ENCODE data around the gene C11orf42.
A peak's percentile ranks its signal among the peaks of the same experiment; 100 is the strongest.
"Not testable (repeated sequence)": the region's sequence is repeated elsewhere in the genome, so short reads cannot be mapped to it uniquely, and the experiment has no call there.

Gene C11orf42

DNA sequence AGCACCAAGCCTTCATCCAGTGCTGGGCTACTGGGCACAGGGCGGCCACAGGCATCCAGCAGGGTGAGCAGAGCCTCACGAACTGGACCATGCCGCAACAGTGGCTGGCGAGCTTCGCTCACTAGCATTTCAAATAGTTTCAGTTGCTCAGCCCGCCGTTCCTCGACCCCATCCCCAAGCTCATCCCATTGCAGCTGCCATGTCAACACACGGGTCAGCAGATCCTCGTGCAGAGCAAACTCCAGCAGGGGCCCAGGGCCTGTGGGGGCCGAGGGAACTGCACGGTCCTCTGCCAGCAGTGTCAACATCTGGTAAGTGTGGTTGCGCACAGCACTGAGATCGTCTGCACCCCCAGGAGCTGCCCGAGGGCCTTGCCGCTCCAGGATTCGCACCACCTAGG is 18.5 kb downstream of the C11orf42 start:
- no peak for DNase-seq

DNA sequence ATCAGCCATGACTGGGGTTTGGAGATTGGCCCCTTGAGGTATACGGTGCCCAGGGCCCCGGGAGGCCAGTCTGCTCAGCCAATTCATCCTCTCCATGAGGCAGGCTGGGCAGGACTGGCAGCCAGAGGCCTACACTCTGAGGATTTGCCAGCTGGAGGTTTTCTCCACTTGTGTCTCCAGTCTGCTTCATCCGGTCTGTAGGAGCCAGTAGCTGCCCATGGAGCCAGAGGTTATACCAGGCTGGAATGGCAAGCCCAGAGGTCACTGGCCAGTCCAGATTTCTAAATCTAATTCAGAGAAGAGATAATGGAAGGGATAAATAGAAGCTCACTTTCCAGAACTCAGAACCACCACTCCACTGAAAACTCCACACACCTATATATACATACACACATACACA is 19.1 kb downstream of the C11orf42 start:
- DNase-seq: no peak

DNA sequence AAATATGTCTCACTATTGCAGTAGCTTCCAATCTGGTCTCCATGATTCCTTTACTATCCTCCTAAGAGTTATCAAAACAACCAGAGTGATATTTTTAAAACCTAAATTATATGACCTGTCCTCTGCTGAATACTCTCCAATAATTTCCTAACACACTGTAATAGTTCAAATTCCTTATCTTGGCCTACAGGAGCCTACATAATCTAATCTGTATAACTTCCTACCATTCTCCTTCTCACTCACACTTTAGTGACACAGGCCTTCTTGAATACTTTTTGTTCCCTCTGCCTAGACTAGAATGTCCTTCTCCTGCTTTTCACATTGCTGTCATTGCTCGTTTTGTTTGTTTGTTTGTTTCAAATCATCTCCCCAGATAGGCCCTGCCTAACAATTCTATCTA is 19.7 kb downstream of the C11orf42 start:
- DNase-seq: no peak

DNA sequence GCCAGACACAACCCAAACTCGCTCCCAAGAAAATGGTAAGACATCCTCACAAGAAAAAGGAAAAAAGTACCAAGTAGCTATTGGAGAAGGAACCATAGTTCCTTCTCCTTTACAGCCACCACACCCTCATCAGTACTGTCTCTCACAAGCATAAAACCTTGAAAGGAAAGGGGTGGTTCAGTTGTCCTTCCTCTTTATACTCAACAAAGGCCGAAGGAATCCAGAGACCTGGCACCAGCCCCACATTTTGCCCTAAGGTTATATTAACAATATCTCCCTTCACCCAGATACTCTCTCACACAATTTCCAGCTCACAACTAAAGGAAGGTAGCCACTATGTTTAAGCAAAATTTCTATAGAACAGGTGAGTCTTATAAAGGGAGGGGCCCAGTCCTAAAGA is 20.5 kb downstream of the C11orf42 start:
- DNase-seq: no peak

DNA sequence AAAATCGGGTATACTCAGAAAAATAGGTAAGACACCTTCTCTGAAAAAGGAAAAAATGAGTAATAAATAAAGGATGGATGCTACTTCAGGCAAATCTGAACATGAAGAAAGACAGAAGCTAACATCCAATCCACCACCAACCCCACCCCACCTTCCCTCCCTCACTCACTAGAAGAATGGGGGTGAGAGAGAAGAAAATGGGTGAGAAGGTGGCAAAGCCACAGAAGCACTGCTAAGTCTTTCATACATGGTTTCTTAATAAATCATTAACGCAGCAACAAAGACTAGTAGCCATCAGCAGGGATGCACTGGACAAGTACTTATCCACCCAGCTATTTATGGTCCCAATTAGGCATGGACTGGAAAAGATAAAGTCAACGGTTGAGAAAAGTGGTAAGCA is 23.2 kb downstream of the C11orf42 start:
- DNase-seq: no peak

DNA sequence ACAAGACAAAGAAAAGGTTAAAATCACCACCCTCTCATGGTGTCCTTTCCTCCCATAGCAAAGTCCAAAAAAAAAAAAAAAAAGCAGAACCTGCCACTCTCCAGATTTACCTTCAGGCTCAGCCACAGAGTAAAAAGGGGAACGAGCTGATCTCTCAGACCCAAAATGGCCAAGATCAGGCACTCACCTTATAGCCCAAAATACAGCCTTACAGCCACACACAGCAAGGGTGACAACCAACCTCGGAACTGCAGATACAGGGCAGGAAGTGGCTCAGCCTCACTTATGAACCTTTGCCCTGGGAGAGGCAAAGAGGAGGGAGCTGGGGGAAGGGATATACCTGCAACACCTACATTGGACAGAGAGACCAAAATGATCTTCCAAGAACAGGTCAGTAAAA is 24.6 kb downstream of the C11orf42 start:
- peak in 1 of 5 donors; percentile 11 for DNase-seq

DNA sequence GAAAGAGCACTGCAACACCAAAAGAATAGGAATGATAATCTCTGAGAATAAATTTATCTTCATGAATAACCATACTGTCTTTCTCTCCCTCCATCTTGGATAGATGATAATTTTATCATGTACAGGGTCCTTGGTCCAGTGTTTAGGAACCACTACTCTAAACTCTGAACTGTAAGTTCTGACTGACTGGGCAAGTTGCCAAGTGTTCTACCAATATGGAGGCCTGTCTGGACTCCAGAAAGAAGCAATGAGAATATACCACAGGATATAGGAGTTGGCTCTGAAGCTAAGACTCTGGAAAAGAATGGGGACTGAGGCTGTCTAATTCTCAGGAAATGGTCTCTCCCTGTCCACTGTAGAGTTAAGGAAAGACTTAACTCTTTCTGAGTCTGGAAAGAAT is 27.5 kb downstream of the C11orf42 start:
- DNase-seq: no peak

DNA sequence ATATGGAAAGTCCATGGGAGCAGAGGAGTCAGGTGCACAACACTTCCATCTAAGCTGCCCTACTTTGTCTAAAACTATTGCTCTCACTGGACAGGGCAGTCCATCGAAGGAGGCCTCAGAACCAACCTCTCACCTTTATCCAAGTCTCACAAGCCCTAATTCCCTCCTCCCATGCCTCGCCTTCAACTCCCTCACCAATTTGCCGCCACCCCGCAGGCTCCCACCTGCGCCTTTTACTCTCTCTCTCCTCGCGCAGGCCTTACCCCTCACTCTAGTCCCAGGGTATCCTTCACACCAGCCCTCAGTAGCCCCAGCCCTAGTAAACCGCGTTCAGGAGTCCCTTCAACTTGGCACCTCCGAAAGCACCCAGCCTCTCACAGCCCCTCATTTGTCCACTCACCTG is 28.6 kb downstream of the C11orf42 start:
- DNase-seq: no peak

DNA sequence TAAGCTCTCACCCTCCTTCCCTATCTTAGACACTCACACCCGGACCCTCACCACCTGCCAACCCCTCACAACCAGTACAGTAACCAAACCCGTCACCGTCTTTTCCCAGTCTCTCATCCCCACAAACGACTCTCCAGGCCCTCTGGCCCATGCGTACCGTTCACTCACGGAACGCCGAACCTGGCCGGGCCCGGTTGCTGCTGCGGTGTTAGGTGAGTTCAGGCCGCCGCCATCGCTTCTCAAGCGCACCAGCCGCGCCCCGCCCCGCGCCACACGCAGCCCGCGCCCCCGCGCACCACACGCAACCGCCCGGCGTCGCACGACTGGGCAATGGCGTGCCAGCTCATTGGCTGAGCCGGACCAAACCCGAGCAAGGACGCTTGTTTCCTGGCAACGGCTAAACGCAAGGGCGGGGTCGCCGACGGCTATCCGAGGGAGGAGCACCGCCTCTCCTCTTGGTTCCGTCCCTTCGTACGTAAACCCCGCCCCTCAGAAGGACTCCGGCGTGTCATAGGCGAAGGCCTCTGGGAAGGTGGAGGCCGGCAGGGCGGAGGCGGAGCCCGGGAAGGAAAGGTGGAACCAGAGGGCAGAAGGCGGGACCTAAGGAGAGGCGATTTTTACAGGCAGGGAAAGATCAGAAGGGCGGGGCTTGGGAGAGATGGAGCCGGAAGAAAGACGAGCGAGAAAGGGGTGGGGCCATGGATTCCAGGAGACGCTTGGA is 29.2 kb downstream of the C11orf42 start, which contains the start of gene FHIP1B:
TSS of gene FHIP1B (minus strand) at position 250 of the 721 bp plus-strand sequence. CDS start 10,120 bp downstream, outside the sequence.
- DNase-seq: peak; percentile 98 to 100 (median 99)

DNA sequence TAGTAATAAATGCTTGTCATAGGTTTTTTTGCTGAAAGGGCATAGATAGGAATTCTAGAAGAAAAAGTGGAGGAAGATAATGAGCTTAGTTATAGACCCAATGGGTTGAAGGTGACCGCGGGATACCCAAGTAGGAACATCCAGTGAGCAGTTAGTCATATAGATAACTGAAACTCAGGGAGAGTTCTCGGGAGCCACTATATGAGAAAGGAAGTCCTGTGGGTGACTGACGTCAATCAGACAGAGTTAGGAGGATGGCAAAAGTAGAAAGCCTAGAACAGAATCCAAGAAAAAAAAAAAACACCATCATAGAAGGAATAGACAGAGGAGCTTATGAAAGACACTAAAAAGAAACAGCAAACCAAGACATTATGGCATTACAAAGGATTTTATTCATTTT is 31.9 kb downstream of the C11orf42 start:
- no peak for DNase-seq

DNA sequence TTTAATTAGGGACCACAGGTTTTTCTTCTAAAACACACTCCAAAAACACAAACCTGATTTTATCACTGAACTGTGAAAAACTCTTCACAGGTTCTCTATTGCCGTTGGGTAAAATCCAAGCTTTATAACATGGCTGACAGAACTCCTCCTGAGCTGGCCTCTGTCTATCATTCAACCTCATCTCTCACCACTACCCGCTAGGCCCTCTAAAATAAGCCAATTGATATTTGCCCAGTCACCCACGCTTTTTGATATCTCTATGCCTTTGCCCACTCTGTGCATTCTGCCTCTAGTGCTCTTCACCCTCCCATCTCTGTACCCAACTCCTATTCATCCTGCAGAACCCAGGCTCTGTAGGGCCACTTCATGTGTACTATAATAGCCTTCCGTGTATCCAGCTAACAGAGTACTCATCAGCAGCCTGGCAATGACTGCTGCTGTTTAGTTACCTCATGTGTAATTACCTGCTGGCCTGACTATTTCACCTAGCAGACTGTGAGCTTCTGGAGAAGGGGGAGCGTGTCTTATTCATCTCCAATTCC is 32.5 kb downstream of the C11orf42 start:
- DNase-seq: no peak

DNA sequence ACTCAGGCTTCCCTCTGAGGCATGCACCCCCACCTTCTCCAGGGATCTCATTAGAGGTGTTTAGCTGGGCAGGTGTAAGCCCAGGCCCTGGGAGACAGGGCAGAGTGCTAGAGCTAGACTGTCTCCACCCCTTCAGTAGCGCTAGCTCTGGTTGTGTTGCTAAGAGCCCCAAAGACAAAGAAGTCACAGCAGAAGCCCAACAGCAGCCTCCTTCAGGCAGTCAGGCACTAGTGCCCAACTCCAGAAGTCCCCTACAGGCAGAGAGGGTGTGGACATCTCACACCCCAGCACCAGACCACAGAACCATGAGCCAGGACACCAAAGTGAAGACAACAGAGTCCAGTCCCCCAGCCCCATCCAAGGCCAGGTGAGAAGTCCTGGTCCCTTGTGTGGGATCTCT is 33.5 kb downstream of the C11orf42 start, which contains the start of gene CNGA4:
TSS of gene CNGA4 (plus strand) at position 188 of the 400 bp plus-strand sequence. CDS start at position 306, 118 bp downstream.
- DNase-seq: no peak

DNA sequence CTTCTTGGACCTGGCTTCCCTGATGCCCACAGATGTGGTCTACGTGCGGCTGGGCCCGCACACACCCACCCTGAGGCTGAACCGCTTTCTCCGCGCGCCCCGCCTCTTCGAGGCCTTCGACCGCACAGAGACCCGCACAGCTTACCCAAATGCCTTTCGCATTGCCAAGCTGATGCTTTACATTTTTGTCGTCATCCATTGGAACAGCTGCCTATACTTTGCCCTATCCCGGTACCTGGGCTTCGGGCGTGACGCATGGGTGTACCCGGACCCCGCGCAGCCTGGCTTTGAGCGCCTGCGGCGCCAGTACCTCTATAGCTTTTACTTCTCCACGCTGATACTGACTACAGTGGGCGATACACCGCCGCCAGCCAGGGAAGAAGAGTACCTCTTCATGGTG is 34.8 kb downstream of the C11orf42 start:
- no peak for DNase-seq

DNA sequence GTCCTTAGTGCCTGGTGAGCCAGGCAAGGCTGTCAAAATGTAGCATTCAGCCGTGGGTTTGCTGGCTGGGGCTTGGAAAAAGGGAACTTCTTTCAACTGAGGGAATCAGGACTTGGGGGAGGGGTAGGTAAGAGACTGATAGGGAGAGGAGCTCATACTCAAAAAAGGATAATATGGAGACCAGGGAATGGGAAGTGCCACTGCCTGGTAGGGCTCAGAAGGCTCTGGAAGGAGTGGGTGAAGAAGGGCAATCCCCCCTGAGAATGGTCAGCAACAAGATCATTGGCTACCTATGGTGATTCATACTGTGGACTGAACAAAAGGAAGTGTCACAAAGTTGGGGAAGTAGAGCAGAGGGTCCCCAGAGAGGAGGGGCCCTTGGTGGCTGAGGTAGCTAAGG is 35.4 kb downstream of the C11orf42 start:
- no peak for DNase-seq

DNA sequence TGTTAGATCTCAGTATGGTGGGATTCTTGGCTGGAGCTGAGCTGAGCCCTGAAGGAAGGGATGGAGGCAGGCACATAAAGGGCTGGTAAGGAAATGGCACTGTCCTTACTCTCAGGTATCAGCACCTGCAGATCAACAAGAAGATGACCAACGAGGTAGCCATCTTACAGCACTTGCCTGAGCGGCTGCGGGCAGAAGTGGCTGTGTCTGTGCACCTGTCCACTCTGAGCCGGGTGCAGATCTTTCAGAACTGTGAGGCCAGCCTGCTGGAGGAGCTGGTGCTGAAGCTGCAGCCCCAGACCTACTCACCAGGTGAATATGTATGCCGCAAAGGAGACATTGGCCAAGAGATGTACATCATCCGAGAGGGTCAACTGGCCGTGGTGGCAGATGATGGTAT is 36.0 kb downstream of the C11orf42 start:
- DNase-seq: no peak

DNA sequence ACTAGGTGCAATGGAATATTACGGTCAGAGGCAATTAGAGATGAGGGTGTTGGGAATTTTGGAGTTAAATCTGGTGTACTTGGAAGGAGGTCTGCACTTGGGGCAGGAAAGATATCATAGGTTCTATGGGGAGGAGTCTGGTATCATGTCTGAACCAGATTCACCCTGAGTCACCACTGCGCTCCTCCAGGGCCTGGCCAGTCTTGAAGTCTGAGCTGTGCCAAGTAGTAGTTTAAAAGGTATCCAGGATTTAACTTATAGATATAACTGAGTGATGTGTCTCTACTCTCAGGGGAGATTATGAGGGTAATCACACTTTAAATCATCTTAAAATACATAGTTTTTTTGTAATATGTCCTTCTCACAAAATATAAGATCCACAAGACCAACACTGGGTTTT is 40.2 kb downstream of the C11orf42 start:
- DNase-seq: no peak

DNA sequence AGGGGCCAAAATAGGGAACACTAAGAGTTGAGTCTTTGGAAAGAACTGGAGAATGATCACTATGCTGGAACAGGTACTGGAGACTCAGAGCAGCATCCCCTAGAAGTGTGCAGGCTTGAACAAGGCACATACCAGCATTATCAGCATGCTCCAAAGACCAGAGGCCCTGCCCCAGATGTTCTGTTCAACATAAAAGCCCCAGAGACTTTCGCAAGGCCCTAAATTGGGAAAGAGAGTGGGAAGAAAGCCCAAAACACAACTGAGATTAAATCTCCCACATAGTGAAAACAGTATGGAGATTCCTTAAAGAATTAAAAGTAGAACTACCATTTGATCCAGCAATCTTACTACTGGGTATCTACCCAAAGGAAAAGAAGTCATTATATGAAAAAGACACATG is 42.9 kb downstream of the C11orf42 start:
- no peak for DNase-seq

DNA sequence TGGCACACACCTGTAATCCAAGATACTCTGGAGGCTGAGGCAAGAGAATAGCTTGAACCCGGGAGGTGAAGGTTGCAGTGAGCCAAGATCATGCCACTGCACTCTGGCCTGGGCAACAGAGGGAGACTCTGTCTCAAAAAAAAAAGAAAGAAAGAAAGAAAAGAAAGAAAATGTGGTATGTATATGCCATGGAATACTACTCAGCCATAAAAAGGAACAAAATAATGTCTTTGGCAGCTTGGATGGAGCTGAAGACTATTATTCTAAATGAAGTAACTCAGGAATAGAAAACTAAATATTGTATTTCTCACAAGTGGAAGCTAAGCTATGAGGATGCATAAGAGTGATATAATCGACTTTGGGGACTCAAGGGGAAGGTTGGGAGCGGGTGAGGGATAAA is 43.5 kb downstream of the C11orf42 start:
- DNase-seq: not testable (repeated sequence)

DNA sequence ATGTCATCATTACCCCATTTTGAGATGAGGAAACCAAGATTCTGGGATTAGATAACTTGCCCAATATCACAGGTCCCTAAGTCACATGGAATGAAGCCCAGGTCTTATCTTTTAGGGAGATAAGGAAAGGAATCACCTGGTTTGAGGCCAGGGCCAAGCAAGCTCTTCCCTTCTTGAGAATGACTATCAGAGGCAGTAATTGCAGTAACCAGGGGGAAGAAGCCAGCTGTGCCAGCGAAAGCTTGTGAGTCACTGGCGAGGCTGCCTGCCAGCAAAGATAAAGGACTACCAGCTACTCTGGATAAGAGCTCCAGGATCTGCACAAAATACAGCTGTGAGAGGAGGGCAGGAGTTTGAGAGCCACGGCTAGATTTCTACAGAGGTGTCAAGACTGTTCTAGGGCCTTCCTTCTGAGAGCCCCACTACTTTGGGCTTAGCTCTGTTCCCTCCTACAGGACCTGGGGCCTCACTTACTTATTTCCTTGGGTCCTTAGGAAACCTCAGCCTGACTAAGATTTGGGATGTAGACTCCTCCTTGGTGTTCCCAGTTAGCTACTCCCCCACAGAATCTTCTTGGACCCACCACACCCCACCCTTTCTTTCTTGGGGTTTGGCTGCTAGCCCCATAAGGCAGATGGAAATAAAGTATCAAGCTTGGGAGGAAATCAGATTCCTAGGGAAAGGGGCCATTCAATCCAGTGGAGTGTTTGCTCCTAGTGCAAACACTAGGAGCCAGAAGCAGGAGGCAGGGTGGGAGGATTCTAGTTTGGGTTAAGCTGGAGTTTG is 44.6 kb downstream of the C11orf42 start:
- DNase-seq: no peak

DNA sequence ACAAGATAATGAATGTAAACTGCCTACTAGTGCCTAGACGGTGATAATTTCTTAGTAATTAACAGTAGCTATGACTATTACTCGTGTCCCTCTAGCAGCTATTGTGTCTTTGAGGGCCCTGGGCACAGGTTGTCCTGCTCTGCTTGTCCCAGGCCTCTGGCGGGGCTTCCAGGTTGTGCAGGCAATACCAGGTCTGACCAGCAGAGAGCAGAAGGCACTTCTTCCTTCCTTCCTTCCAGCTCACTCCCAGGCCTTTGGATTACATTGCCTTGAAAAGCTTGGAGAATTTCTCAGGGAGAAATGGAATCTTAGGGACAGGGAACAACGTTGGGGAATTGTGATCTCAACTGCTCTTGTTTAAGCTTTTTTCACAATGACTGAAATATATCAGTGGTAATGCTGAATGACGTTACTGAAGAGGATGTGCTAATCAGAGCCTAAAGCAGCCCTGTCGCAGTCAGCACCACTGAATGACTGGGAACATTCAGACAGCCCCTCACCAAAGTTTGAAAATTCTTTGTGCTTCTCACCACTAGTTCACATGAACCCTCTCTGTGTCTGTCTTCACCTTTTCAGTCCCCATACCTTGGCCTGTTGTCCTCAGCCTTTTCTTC is 45.9 kb downstream of the C11orf42 start:
- peak in 3 of 5 donors; percentile 24 to 44 (median 36) for DNase-seq

DNA sequence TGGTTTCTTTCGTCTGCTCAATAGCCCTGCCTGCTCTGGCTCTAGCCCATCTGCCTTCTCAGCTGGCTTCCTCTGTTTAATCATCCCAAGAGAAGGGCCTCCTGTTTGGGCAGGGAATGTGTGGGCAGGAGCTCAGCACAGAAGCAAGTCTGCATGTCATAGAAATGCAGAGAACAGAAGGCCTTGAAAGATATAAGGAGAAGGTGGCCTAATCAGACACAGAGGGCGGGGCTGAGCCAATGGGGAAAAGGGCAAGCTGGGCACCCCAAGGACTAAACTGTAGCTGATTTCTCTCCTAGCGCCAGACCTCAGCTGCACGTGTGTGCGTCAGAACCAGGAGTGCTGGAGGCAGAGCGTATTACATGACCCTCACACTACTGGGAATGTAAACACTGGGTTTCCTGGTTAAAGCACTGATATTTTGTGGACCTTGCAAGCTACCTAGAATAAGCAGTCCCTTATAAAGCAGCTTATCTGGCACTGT is 46.7 kb downstream of the C11orf42 start:
- DNase-seq: no peak

DNA sequence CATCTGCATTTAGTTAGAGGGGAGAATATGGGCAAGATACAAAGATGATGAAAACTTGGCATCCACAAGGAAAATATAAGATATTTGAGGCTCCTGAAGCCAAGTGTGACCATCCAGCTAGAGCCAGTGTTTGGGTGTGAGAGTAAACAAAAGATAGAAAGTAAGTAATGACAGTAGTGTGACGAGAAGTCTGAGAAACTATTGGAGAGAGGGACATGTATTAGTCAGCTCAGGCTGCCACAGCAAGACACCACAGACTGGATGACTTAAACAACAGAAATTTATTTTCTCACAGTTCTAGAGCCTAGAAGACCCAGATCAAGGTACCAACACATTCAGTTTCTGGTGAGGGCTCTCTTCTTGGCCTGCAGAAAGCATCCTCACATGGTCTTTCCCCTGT is 47.8 kb downstream of the C11orf42 start:
- DNase-seq: peak in 1 of 5 donors; percentile 16

DNA sequence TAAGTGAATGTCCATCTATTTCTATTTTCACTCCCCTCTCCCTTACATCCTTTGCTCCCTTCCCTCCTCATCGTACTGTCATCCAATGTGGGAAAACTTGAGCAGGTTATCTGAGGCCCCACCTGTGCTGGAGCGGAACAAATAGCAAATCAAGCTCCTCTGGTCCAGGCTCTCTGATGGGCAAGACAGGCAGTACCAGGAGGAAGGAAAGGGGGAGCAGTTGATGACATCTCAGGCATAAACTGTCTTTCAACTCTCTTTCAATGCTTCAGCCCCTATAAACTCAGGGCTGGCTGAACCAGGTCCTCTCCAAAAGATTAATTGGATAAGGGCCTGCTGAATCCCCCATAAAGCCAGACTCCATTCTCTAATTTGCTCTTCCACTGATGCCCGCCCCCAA is 52.8 kb downstream of the C11orf42 start:
- no peak for DNase-seq

Measured in T-helper 1 cell (primary cell).